IPS-18c (cell line): ENCODE results near the gene COPRS.
"Not testable (repeated sequence)": the region's sequence is repeated elsewhere in the genome, so short reads cannot be mapped to it uniquely, and the experiment has no call there.

Source experiments
- H3K4me3 ChIP-seq: 2 replicates; pipeline ENCODE4 v1.7.0; 2013; ENCODE audit warnings: low read depth, mild to moderate bottlenecking, low read length, moderate library complexity; ENCODE audit not compliant: insufficient read depth
- H3K9me3 ChIP-seq: one replicate; pipeline ENCODE4 v1.6.1; 2013; ENCODE audit warnings: mild to moderate bottlenecking, low read length, moderate library complexity; ENCODE audit not compliant: control insufficient read depth, insufficient read depth

The COPRS gene

DNA sequence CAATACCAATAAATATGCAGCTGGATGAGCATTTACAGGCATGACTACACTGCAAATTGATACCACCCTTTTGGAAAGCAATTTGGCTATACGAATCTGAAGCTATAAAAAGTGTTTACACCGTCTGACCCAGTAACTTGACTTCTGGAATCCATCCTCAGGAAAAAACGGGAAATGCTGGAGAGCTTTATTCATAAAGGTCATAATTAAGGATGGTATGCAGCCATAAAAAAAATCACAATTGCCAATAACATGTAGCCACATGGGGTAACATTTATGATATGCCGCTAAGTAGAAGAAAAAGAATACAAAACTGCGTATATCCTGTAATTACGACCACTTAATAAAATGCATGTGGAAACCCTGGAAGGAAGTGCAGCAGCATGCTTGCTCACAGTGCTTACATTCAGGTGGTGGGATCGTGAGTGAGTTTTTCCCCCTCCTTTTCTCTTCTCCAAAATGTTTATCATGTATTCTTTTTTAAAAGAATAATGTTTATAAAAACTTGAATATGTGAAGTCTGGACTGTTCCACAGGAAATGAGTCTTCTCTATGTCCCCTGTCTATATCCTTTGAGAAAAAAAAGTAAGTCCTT lies 34.2 kb downstream of the COPRS start:
- H3K4me3 ChIP-seq = no peak overlapping the region
- no peaks in the 10 kb centered on the region for H3K9me3 ChIP-seq

DNA sequence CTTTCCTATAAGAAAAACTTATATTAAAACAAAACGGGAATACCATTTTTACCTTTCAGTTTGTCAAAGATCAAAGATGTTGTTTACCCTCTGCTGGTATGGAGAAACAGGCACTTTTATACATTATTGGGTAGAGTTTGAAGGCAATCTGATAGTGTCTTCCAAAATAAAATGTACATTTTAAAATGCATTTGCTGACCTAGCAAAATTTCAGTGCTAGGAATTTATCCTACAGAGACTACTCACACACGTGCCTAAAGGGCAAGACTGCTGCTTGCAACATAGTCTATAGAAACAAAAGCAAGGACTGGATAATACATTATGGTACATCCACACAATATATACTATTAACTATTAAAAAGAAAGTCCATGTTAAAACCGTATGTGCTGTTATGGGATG lies 36.0 kb downstream of the COPRS start:
- Histone ChIP-seq H3K4me3 (no peak overlapping the region), H3K9me3 (no peaks in the 10 kb centered on the region)

DNA sequence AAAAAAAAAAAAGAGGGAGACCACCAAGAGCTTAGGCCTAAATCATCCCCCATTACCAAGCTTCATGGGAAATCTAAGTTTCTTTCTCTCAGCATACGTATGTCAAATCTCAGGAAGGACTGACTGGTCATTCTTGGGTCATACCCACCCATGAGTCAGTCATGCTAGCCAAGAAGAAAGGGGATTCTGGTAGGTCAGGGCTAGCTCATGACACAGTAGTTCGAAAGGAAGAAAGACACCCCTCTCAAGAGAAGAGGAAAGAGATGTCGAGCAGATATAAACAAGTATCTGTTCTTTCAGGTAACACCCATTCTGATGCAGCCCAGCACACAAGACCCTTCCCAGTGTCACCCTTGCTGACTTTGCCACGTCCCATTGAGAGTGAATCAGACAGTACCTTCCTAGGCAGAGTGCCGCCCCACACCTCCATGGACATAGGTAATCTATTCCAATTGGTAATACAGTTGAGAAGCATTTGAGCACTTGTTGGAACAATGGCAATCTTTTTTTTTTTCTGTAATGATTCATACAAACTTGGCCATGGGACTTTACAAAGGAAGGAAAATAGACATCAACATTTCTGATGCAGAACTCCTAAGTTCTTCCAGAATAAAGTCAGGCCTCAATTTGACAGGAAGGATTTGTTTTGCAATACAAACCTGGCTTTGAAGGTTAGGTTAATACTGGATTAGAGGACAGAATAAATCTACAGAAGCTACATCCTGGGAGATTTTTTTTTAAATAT lies 38.2 kb downstream of the COPRS start:
- Histone ChIP-seq H3K4me3 (no peak overlapping the region), H3K9me3 (no peaks in the 10 kb centered on the region)

DNA sequence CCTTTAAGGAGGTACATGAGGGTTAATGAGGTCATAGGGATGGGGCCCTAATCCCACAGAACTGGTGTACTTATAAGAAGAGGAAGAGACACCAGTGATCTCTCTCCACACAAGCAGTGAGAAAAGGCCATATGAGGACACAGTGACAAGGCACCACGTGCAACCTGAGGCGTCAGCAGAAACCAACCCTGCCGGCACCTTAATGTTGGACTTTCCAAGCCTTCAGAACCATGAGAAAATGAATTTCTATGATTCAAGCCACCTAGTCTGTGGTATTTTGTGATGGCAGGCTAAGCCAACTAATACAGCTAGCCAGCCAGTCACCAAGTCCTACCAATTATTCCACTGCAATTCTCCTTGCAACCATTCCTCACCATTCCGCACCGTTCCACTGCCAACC lies 39.5 kb downstream of the COPRS start:
- H3K9me3 ChIP-seq = no peaks in the 10 kb centered on the region
- no peak overlapping the region for H3K4me3 ChIP-seq

DNA sequence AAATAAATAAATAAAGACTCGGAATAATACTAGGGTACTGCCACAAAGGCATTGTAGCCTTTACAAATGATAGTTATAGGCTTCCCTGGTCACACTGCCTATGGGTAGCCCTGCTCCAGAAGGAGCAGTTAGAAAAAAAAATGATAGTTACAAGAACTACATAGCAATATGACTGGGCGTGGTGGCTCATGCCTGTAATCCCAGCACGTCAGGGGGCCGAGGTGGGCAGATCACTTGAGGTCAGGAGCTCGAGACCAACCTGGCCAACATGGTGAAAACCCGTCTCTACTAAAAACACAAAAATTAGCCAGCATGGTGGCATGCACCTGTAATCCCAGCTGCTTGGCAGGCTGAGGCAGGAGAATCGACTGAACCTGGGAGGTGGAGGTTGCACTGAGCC lies 40.2 kb downstream of the COPRS start:
- not testable (repeated sequence) for H3K9me3 ChIP-seq, H3K4me3 ChIP-seq

DNA sequence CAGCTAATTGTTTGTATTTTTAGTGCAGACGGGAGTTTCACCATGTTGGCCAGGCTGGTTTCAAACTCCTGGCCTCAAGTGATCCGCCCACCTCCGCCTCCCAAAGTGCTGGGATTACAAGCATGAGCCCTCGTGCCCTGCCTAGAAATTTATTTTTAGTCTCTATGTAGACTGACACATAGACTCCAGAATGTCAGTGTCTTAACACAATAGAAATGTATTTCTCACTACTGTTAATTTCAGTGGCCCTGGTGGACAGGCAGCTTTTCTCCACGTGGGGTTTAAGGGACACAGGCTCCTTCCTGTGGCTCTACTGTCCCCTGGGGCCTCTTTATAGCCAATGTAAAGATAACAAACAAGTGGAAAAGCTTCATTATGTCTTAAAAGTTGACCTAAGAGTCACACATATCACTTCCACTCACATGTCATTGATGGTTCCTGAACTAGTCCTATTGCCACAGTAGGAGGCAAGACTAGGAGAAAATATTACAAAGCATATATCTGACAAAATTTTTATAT lies 43.8 kb downstream of the COPRS start:
- Histone ChIP-seq H3K9me3 (no peaks in the 10 kb centered on the region), H3K4me3 (no peak overlapping the region)

DNA sequence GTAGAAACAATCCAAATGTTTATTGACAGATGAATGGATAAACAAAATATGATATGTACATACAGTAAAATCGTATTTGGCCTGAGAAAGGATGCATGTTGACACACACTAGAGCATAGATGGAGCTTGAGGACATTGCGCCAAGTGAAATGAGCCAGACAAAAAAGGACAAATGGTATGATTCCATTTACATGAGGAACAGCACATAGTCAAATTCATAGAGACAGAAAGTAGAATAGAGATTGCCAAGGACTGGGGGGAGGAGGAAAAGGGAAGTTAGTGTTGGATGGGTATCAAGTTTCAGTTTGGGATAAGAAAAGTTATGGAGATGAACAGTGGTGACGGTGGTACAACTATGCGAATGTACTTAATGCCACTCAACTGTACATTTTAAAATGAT lies 47.9 kb downstream of the COPRS start:
- no peaks in the 10 kb centered on the region for H3K9me3 ChIP-seq
- no peak overlapping the region for H3K4me3 ChIP-seq

DNA sequence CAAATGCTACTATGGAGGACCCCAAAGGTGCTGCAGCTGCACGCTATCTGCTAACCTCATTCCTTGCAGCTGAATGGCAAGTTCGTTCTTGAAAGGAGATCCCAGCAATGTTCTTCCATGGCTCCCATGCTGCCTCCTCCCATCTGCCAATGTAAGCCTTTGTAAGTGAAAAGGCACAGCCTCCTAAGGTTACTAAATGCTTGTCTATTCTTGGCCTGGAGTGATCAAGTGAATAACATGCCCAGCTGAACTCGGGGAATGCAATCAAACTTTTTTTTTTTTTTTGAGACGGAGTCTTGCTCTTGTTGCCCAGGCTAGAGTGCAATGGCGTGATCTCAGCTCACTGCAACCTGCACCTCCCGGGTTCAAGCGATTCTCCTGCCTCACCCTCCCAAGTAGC lies 49.2 kb downstream of the COPRS start:
- H3K9me3 ChIP-seq, H3K4me3 ChIP-seq: not testable (repeated sequence)

DNA sequence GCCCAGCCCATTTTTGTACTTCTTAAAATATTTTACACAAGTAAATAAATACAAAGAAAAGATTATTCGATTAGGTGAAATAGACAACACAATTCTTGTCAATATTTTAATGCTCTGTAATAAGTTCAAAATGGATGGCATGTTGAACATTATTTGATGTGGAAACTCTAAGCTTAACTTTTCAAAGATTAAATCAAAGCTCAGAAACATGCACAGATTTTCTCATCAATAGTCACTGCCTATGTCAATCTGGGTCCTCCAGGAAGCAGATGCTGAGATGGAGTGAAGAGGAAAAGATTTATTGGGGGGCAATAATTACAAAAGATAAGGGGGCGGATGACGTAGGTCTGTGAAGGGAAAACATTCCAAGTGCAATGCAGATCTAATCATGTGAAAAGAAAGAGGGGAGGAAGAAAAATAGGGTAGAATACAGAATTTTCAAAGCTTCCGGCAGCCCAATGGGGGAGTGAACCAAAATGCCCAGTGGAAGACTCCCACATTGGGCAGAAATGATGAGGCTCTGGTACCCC lies 50.5 kb downstream of the COPRS start:
- H3K9me3 ChIP-seq = no peaks in the 10 kb centered on the region
- H3K4me3 ChIP-seq = no peak overlapping the region

DNA sequence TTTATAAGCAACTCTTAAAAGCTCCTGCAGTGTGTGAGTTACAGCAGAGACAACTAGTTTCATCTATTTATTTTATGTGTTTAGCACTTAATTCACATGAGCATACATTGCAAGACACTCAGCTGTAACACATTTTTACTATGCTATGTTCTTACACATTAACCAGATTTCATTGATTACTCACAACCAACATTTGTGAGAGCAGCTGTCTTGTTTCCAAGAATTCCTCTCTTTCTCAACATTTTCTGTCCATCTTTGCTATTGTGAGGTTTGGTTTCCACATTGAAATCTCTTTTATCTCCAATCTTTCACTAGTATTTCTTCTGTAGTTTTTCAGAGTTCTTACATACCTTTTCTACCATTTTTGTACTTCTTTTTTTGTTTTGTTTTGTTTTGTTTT lies 51.2 kb downstream of the COPRS start:
- Histone ChIP-seq H3K4me3 (no peak overlapping the region), H3K9me3 (no peaks in the 10 kb centered on the region)

DNA sequence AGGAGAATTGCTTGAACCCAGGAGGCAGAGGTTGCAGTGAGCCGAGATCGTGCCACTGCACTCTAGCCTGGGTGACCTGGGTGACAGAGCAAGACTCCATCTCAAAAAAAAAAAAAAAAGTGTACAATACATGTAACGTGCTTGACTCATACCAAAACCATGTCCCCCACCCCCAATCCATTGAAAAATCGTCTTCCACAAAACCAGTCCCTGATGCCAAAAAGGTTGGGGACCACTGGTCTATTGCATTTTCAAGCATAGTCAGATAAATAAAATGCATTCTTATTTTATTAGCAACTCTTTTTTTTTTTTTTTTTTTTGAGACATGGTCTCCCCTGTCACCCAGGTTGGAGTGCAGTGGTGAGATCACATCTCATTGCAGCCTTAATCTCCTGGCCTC lies 52.1 kb downstream of the COPRS start:
- H3K4me3 ChIP-seq = no peak overlapping the region
- no peaks in the 10 kb centered on the region for H3K9me3 ChIP-seq

DNA sequence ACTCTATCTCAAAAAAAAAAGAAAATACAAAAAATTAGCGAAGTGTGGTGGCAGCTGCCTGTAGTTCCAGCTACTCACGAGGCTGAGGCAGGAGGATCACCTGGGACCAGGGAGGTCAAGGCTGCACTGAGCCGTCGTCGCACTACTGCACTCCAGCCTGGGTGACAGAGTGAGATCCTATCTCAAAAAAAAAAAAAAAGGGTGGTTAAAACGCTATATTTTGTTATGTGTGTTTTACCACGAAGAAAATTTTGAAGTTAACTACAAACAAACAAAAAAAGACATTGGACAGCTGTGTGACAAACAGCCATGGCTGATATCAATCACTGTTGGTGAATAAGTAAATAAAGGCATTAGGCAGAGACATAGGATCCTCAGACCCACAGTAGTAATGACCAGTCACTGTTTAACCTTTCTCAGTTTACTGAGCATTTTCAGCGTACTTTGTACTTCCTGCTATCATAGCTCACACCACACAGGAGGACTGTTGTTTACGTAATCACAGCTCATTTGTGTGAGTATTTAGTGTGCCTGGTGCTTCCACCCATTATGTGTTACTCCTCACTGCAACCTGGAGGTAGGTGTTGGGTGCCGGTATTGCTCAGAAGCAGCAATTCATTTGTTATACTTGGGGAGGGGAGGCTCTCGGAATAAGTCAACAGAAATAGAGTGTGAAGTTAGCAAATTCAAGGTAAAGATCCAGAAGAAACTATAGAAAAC lies 55.4 kb downstream of the COPRS start:
- Histone ChIP-seq H3K4me3 (no peak overlapping the region), H3K9me3 (no peaks in the 10 kb centered on the region)

DNA sequence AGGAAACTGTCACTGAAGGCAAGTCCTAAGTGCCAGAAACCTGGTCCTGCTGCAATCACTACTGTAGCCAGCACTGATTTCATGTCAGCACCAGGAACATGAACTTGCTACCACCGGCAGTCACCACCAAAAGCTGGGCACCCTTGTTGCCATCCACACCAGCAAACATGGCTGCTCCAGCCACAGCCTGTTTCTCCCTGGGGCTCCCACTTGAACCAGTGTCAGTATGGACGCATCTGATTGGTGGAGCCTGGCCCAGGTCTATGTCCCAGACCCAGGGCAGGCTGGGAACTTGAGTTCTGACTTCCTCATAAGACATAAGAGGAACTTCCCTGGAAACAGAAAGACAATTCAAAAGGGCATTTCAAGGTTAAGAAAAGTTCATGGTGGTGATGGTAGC lies 56.5 kb downstream of the COPRS start:
- no peak overlapping the region for H3K4me3 ChIP-seq

More for the DNA sequence above, 56.5 kb downstream of the COPRS start:
- H3K9me3 ChIP-seq = no peaks in the 10 kb centered on the region
